K562 (cell line): ENCODE data around the gene CARMIL3. TPM values are rescaled to one million over a fixed set of nuclear protein-coding genes. Genes with fewer than 3 reads are reported as not detected.
A peak's percentile ranks its signal among the peaks of the same experiment; 100 is the strongest.

ENCODE experiments used
- ATAC-seq: fragments of 200-7000 bp; cut with Tn5 transposase; 3 replicates; pipeline ENCODE4 v1.9.1; 2020; ENCODE audit warnings: moderate library complexity
- BruUV-seq: library from RNA; stranded (reverse); fragments of 400-500 nt; replicated peaks from 2 replicates; lab custom pipeline; 2021; lab: Mats Ljungman, UMichigan
- CTCF ChIA-PET: fragments of 300-600 bp; formaldehyde crosslinking; extraction: SDS; loops from one replicate; lab custom pipeline; 2021; ENCODE audit warnings: low intra/inter-chr PET ratio; lab: Yijun Ruan, JAX
- POLR2A ChIA-PET: fragments of 300-600, 350-650 bp; sonication (Branson Sonifier 250); formaldehyde crosslinking; extraction: SDS; loops from one replicate; lab custom pipeline; 2021; ENCODE audit warnings: antibody characterized with exemption, inconsistent platforms; lab: Yijun Ruan, JAX
- DNase-seq, 4 experiments: peaks; one replicate each; pipeline versions ENCODE4 v3.0.0 to v3.0.0-alpha.2; 2011 to 2018; ENCODE audit warnings: low spot score in 3 of 4, mixed read lengths in 3 of 4; ENCODE audit errors: extremely low read depth in 1 of 4
- FAIRE-seq: peaks from 2 replicates; lab custom pipeline; 2011; peaks lifted over from hg19 to GRCh38; lab: Jason Lieb, UNC
- H2AFZ ChIP-seq: 2 replicates; pipeline ENCODE4 v1.6.0; 2011; ENCODE audit warnings: low read depth, low read length, control low read depth, inconsistent platforms
- H3K27ac ChIP-seq: fragments of 200-600 bp; 3 replicates; pipeline ENCODE4 v1.8.0; 2011; ENCODE audit warnings: low read depth, mild to moderate bottlenecking, control low read depth, inconsistent platforms, low read length, moderate library complexity, mixed read lengths; ENCODE audit errors: extremely low read depth
- H3K27me3 ChIP-seq, 2 experiments: fragments of 300-600 bp in 1 of 2; 2 replicates in 1 of 2; 3 replicates in 1 of 2; pipeline versions ENCODE4 v1.6.0 to v1.8.0; 2011; ENCODE audit warnings: inconsistent platforms in 2 of 2, low read length in 2 of 2, mild to moderate bottlenecking in 1 of 2, mixed read lengths in 1 of 2, moderate library complexity in 1 of 2; ENCODE audit not compliant: control insufficient read depth in 2 of 2, insufficient read depth in 2 of 2
- H3K36me3 ChIP-seq: fragments of 300-600 bp; 3 replicates; pipeline ENCODE4 v1.8.0; 2011; ENCODE audit warnings: mild to moderate bottlenecking, low read length, inconsistent platforms; ENCODE audit not compliant: control insufficient read depth, insufficient read depth
- H3K4me1 ChIP-seq, 2 experiments: fragments of 200-600 bp in 1 of 2; replicated peaks in 1 of 2; 2 replicates in 1 of 2; 3 replicates in 1 of 2; pipeline versions ENCODE4 v1.5.1 to v1.8.0; 2011; ENCODE audit warnings: inconsistent platforms in 2 of 2, low read length in 2 of 2, mild to moderate bottlenecking in 1 of 2, mixed read lengths in 1 of 2, moderate library complexity in 1 of 2; ENCODE audit not compliant: control insufficient read depth in 2 of 2, insufficient read depth in 2 of 2
- H3K4me2 ChIP-seq: 2 replicates; pipeline ENCODE4 v1.6.1; 2011; ENCODE audit warnings: low read length, control low read depth, inconsistent platforms, mixed read lengths; ENCODE audit not compliant: insufficient read depth
- H3K4me3 ChIP-seq: fragments of 200-600 bp; sonication (generic), shearing (Covaris generic); 2 replicates; pipeline ENCODE4 v1.5.1; 2016; ENCODE audit warnings: control low read depth, inconsistent platforms
- H3K79me2 ChIP-seq: fragments of 200-600 bp; 3 replicates; pipeline ENCODE4 v1.8.0; 2011; ENCODE audit warnings: low read length, inconsistent platforms; ENCODE audit not compliant: control insufficient read depth, insufficient read depth
- H3K9ac ChIP-seq, 2 experiments: 2 replicates each; pipeline versions ENCODE4 v1.6.0 to v1.6.1; 2011; ENCODE audit warnings: low read depth in 2 of 2, low read length in 2 of 2, control low read depth in 1 of 2, inconsistent platforms in 1 of 2, mild to moderate bottlenecking in 1 of 2, mixed read lengths in 1 of 2; ENCODE audit not compliant: insufficient read depth in 1 of 2
- H3K9me1 ChIP-seq: one replicate; pipeline ENCODE4 v1.6.0; 2011; ENCODE audit warnings: inconsistent platforms, mild to moderate bottlenecking, low read length, moderate library complexity; ENCODE audit not compliant: control insufficient read depth, insufficient read depth
- H3K9me3 ChIP-seq: replicated peaks from 2 replicates; pipeline ENCODE4 v1.5.1; 2011; ENCODE audit warnings: low read depth, low read length, inconsistent platforms; ENCODE audit not compliant: control insufficient read depth, insufficient read depth
- H4K20me1 ChIP-seq: replicated peaks from 2 replicates; pipeline ENCODE4 v1.6.1; 2011; ENCODE audit warnings: low read length, inconsistent platforms, mixed read lengths; ENCODE audit not compliant: control insufficient read depth, insufficient read depth
- RBM14 ChIP-seq: fragments of 200-400 bp; formaldehyde crosslinking; IDR thresholded peaks from 2 replicates; pipeline ENCODE4 v1.6.1; 2018; ENCODE audit warnings: low read depth, mild to moderate bottlenecking, low read length, moderate library complexity, borderline replicate concordance; ENCODE audit not compliant: insufficient read depth
- RFX1 ChIP-seq: fragments of 450-650 bp; IDR thresholded peaks from 2 replicates; pipeline ENCODE4 v1.6.1; 2016; ENCODE audit warnings: mild to moderate bottlenecking, moderate library complexity
- SPI1 ChIP-seq: IDR thresholded peaks from 2 replicates; pipeline ENCODE4 v1.6.1; 2011; ENCODE audit warnings: low read depth, low read length, control low read depth, borderline replicate concordance
- ZBED1 ChIP-seq: IDR thresholded peaks from 2 replicates; pipeline ENCODE4 v1.6.1; 2014
- WGBS: fragments of 100-300 bp; shearing (Covaris generic); methylation state at CpG from one replicate; pipeline ENCODE4 v1.1.6; 2016; ENCODE audit warnings: low coverage, mixed read lengths; ENCODE audit not compliant: insufficient coverage; ENCODE audit errors: missing lambda C conversion rate; 5-methylcytosine and 5-hydroxymethylcytosine counted together
- in situ Hi-C: fragments of 300-500 bp; cut with MboI; formaldehyde crosslinking; loops from 4 replicates; pipeline ENCODE4 v1.15.0; 2018; ENCODE audit warnings: inconsistent platforms, mixed read lengths
- intact Hi-C: fragments of 100-400 bp; cut with micrococcal nuclease; formaldehyde crosslinking; loops from 2 replicates; pipeline ENCODE4 v1.14.2; 2022
- polyA plus RNA-seq, 8 experiments: library from polyadenylated mRNA; depleted of rRNA in 4 of 8; stranded (reverse) in 5 of 8; unstranded in 3 of 8; fragments of >200 nt; fragmentation: Nextera tagmentation in 2 of 8; fragmentation: Illumina TruSeq in 1 of 8; extraction: Ambion mirVana in 2 of 8; extraction: Trizol in 1 of 8; gene quantifications; 2 replicates each; pipeline versions ENCODE4 v1.2.1 to v1.2.3, GENCODE V29; 2011 to 2014; ENCODE audit warnings: inconsistent platforms in 1 of 8, missing spikeins in 1 of 8
- total RNA-seq, 7 experiments: library from RNA; depleted of rRNA in 6 of 7; stranded (reverse); fragments of >200 nt in 6 of 7; fragmentation: Illumina TruSeq in 2 of 7; extraction: Trizol in 2 of 7; gene quantifications; 2 replicates each; pipeline versions ENCODE4 v1.2.1 to v1.2.3, GENCODE V29; 2011 to 2021; ENCODE audit warnings: low replicate concordance in 1 of 7

The CARMIL3 gene
- total and polyA plus RNA-seq, 9 of the 15 experiments (the other 6 are each of a cell fraction or from before 2014, with no cell fraction given) = 0.01 to 0.11 (median 0.05) TPM; not detected in 5

DNA sequence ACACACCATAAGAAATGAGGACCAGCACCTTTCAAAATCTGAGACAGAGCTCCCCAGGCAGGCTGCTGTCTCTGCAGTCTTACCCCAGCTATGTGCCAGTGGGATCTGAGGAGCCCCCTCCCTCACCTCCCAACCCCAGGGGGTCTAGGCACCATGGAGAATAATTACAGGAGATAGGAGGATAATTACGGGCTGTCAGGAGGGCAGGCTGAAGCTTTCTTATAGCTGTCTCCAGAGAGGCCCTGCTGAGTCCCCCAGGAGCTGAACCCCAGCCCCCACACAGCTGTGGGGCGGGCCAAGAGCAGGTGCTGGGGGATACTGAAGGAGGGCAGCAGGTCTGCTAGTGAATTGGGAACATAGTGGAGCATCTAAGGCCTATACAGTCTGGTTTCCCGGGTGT lies 26.3 kb downstream of the CARMIL3 start:
- intact Hi-C loops (no loop called here), in situ Hi-C loops (no loop called here)
- FAIRE-seq (no peak), ATAC-seq (no peak), DNase-seq (no peak)
- Histone ChIP-seq H3K9me1 (no peaks in the 10 kb centered on the region), H3K9me3 (no peaks in the 10 kb centered on the region), H3K9ac (no peak overlapping the region), H3K4me1 (peaks cover 18 to 36% of the 10 kb centered on the region in 2 experiments), H3K79me2 (no peaks in the 10 kb centered on the region), H3K4me3 (no peak overlapping the region), H3K36me3 (no peaks in the 10 kb centered on the region), H3K27me3 (no peaks in the 10 kb centered on the region), H3K4me2 (no peak overlapping the region), H4K20me1 (no peaks in the 10 kb centered on the region), H2AFZ (no peak overlapping the region), H3K27ac (no peak overlapping the region)
- CTCF ChIA-PET = no interaction called here
- POLR2A ChIA-PET = interaction anchor here (0.6 kb wide), 1 partner anchor 364 kb away, joined by 3 read pairs; no protein-coding TSS in a partner anchor
- 4% methylated on average over 2 of the region's 3 CpGs for WGBS
- TF ChIP-seq RBM14 = no peak
- BruUV-seq = no TSS peak

DNA sequence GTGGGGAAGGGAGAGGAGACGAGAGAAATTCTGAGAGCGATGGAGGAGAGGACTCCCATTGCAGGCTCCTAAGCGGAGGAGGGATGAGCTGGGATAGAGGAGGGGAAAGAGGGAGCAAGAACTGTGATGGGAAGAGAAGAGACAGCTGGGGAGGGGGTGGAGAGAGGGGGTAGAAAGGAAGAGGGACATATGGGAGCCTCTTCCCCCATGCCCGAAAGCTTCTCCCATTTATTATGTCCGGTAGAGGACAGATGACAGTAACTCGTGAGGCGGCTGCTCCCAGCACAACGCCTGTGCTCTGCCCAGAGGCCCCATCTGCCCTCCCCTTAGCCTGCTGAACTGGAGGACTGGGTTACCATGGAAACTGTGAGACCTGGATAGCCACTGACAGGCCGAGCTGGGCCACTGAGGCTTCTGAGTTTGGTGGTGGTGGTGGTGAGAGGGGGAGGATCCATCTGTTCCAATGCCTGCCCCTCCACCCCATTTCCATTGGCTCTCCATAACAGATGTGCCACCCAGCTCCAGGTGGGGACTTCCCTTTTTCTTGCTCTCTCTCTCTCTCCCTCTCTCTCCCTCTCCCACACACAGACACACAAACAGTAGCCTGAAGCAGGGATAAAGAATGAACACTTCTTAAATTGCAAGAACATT lies 27.8 kb downstream of the CARMIL3 start:
- H3K9ac ChIP-seq = no peak overlapping the region
- no peaks in the 10 kb centered on the region for H3K27me3 ChIP-seq
- in situ Hi-C loops (no loop called here), intact Hi-C loops (no loop called here)
- no peak overlapping the region for H2AFZ ChIP-seq
- H3K27ac ChIP-seq = no peak overlapping the region
- DNase-seq = peak in 1 of 4 experiments; percentile 10
- H3K4me3 ChIP-seq = no peak overlapping the region
- H3K4me2 ChIP-seq = no peak overlapping the region
- no peak for FAIRE-seq
- TF ChIP-seq ZBED1 = no peak
- peak; percentile 92 for TF ChIP-seq SPI1
- TF ChIP-seq RFX1 = peak; percentile 85
- no peaks in the 10 kb centered on the region for H4K20me1 ChIP-seq
- H3K4me1 ChIP-seq = peaks cover 18 to 36% of the 10 kb centered on the region in 2 experiments
- no TSS peak for BruUV-seq
- H3K9me1 ChIP-seq = no peaks in the 10 kb centered on the region
- no peaks in the 10 kb centered on the region for H3K79me2 ChIP-seq
- H3K36me3 ChIP-seq = no peaks in the 10 kb centered on the region
- no peak for ATAC-seq
- WGBS = 35% methylated on average over 4 of the region's 9 CpGs
- CTCF ChIA-PET = no interaction called here
- no peaks in the 10 kb centered on the region for H3K9me3 ChIP-seq
- POLR2A ChIA-PET = interaction anchor here (1.5 to 5.5 kb wide), 2 partner anchors 9 to 15 kb away, joined by 4 to 40 read pairs; partner anchors contain the start of gene PCK2
